LNCaP clone FGC (cell line): Measurements from ENCODE around the gene MYO1C.

Experiments
- DNase-seq: peaks from one replicate; pipeline ENCODE4 v3.0.0-alpha.2; 2011; ENCODE audit warnings: low read depth
- H3K4me3 ChIP-seq: 2 replicates; pipeline ENCODE4 v1.5.1; 2011; ENCODE audit warnings: mild to moderate bottlenecking, low read depth, low read length, control low read depth
- TF ChIP-seq, protein P1 (sequence below): IDR thresholded peaks from 2 replicates; pipeline ENCODE4 v1.5.1; 2012; ENCODE audit warnings: mild to moderate bottlenecking; ENCODE audit not compliant: control insufficient read depth, insufficient read depth; ENCODE audit errors: extremely low read depth

The MYO1C gene

DNA sequence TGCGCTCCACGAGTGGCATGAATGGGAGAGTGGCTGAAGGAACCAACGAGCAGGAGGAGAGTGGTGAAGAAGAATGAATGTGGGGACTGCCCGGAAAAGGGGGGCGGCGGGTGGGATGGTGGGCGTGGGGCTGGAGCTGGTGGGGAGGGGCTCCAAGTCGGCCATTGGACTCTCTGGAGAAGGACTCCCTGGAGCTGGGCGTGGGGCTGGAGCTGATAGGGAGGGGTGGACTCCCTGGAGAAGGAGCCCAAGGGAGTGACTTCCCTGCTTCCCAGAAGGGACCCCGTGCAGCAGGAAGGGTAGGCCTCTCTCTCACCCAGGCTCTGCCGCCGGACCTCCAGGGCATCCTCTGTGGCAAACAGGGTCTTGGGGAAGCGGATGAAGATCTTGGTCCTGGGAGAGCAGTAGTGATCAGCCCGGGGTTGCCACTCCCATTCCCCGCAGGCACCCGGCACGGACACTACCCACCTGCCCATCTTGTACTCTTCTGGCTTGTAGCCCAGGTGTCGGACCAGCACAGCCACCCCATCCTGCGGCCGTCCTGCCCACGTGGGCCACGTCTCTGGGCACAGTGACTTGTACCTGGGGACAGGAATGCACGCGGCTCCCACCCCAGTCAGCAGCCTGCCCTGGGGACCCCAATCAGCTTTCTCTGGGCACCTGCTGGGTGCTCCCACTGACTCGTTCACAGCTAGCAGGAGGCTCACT, 21.6 kb downstream of the MYO1C start:
- TF ChIP-seq, protein P1, sequence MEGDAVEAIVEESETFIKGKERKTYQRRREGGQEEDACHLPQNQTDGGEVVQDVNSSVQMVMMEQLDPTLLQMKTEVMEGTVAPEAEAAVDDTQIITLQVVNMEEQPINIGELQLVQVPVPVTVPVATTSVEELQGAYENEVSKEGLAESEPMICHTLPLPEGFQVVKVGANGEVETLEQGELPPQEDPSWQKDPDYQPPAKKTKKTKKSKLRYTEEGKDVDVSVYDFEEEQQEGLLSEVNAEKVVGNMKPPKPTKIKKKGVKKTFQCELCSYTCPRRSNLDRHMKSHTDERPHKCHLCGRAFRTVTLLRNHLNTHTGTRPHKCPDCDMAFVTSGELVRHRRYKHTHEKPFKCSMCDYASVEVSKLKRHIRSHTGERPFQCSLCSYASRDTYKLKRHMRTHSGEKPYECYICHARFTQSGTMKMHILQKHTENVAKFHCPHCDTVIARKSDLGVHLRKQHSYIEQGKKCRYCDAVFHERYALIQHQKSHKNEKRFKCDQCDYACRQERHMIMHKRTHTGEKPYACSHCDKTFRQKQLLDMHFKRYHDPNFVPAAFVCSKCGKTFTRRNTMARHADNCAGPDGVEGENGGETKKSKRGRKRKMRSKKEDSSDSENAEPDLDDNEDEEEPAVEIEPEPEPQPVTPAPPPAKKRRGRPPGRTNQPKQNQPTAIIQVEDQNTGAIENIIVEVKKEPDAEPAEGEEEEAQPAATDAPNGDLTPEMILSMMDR, result no peak
- no peak overlapping the region for H3K4me3 ChIP-seq
- no peak for DNase-seq

DNA sequence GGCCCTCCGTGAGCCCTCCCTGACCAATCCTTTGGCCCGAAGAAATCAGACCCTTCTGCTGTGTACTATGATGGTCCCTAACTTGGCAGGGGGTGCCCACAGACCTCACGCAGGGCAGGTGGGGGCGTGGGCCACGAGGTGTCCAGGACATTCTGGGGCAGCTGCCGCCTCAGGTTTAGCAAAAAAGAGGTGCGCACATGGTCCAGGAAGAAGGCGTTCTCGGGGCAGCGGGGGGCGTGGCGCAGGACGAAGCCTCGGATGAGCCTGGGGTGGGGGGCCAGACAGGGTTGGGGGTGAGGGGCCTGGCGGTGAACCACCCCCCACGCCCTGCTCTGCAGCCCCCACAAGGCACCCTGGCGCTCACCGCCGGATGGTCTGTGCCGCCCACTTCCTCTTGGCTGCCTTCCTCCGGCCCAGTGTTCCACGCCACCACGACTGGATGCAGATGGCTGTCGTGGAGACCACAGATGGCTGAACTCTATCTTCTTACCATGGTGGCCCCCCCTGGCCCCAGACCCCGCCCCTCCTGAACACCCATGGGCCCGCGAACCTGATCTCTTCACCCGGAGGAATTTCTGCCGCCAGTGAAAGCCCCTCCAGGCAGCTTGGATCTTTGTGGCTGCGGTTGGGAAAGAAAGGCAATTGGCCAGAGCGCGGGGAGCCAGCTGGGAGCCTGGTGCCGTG, 22.3 kb downstream of the MYO1C start:
- no peak overlapping the region for H3K4me3 ChIP-seq
- TF ChIP-seq, protein P1, result no peak
- DNase-seq, result no peak

DNA sequence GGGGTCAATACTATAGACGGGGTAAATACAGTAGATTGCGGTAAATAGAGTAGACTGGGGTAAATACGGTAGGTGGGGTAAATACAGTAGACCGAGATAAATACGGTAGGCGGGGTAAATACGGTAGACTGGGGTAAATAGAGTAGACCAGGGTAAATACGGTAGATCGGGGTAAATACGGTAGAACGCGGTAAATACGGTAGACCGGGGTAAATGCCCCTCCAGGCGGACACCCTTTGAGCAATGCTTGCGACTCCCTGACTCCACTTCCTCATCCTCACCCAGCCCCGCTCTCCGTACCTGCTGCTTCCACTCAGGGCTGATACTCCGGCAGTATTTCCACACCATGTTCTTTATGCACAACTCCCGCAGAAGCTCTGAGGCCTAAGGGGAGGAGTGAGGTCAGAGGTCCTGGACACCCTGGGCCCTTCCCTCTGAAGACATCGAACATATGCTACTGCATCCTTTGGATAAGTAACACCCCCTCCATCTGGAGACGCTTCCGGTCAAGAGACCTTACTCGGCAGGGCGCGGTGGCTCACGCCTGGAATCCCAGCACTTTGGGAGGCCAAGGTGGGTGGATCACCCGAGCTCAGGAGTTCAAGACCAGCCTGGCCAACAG, 23.1 kb downstream of the MYO1C start:
- no peak overlapping the region for H3K4me3 ChIP-seq
- DNase-seq, result no peak
- TF ChIP-seq, protein P1, result no peak

DNA sequence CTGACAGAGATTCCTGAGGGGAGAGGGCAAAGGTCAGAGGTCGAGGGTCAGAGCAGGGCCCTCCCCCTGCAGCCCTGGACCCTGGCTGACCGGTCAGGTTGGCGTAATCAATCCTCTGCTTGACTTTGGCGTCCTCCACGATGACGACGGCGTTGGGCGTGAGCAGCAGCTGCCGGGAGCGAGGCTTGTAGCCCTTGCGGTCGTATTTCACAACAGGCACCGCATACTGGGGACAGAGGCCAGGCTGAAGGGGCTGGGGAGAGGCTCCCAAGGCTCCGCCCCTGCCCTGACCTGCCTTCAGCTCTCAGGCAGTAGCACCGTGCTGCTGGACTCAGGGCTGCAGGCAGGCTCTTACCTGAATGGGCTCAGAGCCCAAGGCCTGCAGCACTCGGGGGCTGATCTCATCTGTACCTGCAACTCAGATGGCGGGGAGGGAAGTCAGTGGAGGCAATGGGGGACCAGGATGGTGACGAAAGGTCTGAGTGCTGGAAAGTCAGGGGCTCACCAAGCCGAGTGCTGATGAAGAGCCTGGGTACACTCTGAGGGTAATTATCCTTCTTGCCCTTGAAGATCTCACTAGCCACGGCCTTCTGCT, 24.5 kb downstream of the MYO1C start:
- no peak overlapping the region for H3K4me3 ChIP-seq
- no peak for DNase-seq
- TF ChIP-seq, protein P1, result no peak

DNA sequence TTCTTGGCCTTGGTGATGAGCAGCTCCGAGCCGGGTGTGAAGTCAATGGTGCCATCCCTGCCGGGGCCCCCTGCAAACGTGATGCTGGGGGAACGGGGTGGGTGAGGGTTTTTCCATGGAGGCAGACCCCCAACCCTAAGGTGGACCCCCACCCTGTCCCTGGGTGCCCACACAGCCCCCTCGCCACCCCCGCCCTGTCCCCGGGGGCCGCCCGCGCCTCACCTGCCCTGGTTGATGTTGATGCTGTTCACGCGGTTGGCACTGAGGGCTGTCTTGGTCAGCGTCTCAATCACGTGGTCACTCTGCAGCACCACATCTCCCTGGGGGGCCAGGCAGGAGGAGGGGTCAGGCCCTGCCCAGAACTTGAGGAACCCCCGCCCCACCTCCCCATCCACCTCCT, 25.2 kb downstream of the MYO1C start:
- no peak overlapping the region for H3K4me3 ChIP-seq
- TF ChIP-seq, protein P1, result no peak
- no peak for DNase-seq

DNA sequence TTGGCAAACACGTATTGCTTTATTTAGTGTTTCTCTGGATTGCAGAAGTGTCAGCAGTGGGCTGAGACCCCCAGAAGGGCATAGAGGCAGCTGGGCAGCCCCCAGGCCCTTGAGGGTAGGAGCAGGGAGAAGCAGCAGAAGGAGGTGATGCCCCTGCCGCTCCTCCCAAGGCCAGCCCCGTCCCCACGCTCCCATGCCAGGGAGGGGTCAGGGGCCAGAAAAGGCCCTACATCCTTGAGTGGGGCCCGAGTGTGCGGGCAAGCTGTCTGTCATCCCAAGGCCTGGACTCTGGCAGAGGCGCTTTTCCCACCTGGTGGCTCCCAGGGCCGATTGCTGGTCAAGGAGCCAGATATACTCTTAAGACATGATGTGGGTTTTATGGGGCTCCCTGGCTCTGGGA, 28.3 kb downstream of the MYO1C start:
- H3K4me3 ChIP-seq, result no peak overlapping the region
- no peak for DNase-seq
- TF ChIP-seq, protein P1, result no peak
